B cell (primary cell): ENCODE measurements around the gene CDC73. TPM values are rescaled to one million over a fixed set of nuclear protein-coding genes. Genes with fewer than 3 reads are reported as not detected.

ENCODE experiments used
- ATAC-seq: fragments of 200-7000 bp; cut with Tn5 transposase; one replicate; pipeline ENCODE4 v1.10.0; 2021; ENCODE audit warnings: low read depth, mild to moderate bottlenecking, moderate number of reproducible peaks, moderate library complexity
- CTCF ChIA-PET: fragments of 350-600 bp; sonication (Branson Sonifier 250); formaldehyde crosslinking; loops from one replicate; lab custom pipeline; 2021; ENCODE audit warnings: antibody characterized with exemption, inconsistent platforms; lab: Charles Lee
- POLR2A ChIA-PET: fragments of 350-600 bp; sonication (Branson Sonifier 250); formaldehyde crosslinking; loops from one replicate; lab custom pipeline; 2021; ENCODE audit warnings: antibody characterized with exemption; lab: Charles Lee
- DNase-seq: peaks from one replicate; pipeline ENCODE4 v3.0.0; 2013
- H2AFZ ChIP-seq: 2 replicates; pipeline ENCODE4 v1.6.1; 2012; ENCODE audit warnings: mild to moderate bottlenecking, low read depth, low read length; ENCODE audit not compliant: insufficient read depth, poor library complexity, severe bottlenecking
- H3K27ac ChIP-seq, 2 donors: 1 replicate in 1 of 2; 2 replicates in 1 of 2; pipeline ENCODE4 v1.5.1; 2012 to 2013; ENCODE audit warnings: low read length in 2 of 2, mild to moderate bottlenecking in 2 of 2, moderate library complexity in 1 of 2
- H3K27me3 ChIP-seq, 4 experiments: fragments of 200-600 bp in 1 of 4; sonication (generic) in 1 of 4; replicated peaks in 1 of 4; 1 replicate in 2 of 4; 2 replicates in 2 of 4; pipeline versions ENCODE4 v1.6.1 to v1.7.0; 2013 to 2016; ENCODE audit warnings: low read length in 3 of 4, mild to moderate bottlenecking in 2 of 4, mixed read lengths in 1 of 4, moderate library complexity in 1 of 4; ENCODE audit not compliant: insufficient read depth in 4 of 4, control insufficient read depth in 3 of 4; ENCODE audit errors: control extremely low read depth in 1 of 4
- H3K36me3 ChIP-seq, 2 experiments: replicated peaks in 1 of 2; 1 replicate in 1 of 2; 2 replicates in 1 of 2; pipeline versions ENCODE4 v1.6.1 to v1.7.1; 2013; ENCODE audit warnings: low read length in 1 of 2; ENCODE audit not compliant: insufficient read depth in 2 of 2, control insufficient read depth in 1 of 2; ENCODE audit errors: control extremely low read depth in 1 of 2, extremely low read depth in 1 of 2
- H3K4me1 ChIP-seq, 2 donors: fragments of 200-600 bp in 1 of 2; sonication (generic) in 1 of 2; 1 replicate in 1 of 2; 2 replicates in 1 of 2; pipeline versions ENCODE4 v1.5.1 to v1.6.1; 2013 to 2017; ENCODE audit warnings: low read length in 2 of 2; ENCODE audit not compliant: control insufficient read depth in 2 of 2, insufficient read depth in 2 of 2
- H3K4me2 ChIP-seq: replicated peaks from 2 replicates; pipeline ENCODE3; 2012; ENCODE audit warnings: mild to moderate bottlenecking, low read depth, low read length; ENCODE audit not compliant: poor library complexity, severe bottlenecking
- H3K4me3 ChIP-seq, 5 experiments: fragments of 200-600 bp in 1 of 5; sonication (generic) in 1 of 5; 1 replicate in 3 of 5; 2 replicates in 2 of 5; pipeline versions ENCODE4 v1.5.1 to v1.7.0; 2011 to 2016; ENCODE audit warnings: low read length in 4 of 5, mild to moderate bottlenecking in 4 of 5, low read depth in 2 of 5, control low read depth in 1 of 5, moderate library complexity in 1 of 5; ENCODE audit not compliant: insufficient read depth in 1 of 5; ENCODE audit errors: control extremely low read depth in 1 of 5, extremely low read depth in 1 of 5
- H3K79me2 ChIP-seq: fragments of 200-600 bp; sonication (generic); one replicate; pipeline ENCODE4 v1.6.0; 2016; ENCODE audit warnings: low read length; ENCODE audit not compliant: control insufficient read depth, insufficient read depth
- H3K9ac ChIP-seq: fragments of 200-600 bp; sonication (generic); 2 replicates; pipeline ENCODE4 v1.6.1; 2017; ENCODE audit warnings: mild to moderate bottlenecking, low read length, moderate library complexity
- H3K9me3 ChIP-seq, 3 donors: one replicate each; pipeline versions ENCODE4 v1.6.1 to v1.7.1; 2013; ENCODE audit warnings: low read length in 2 of 3; ENCODE audit not compliant: control insufficient read depth in 2 of 3, insufficient read depth in 1 of 3; ENCODE audit errors: control extremely low read depth in 1 of 3
- H4K20me1 ChIP-seq: 2 replicates; pipeline ENCODE4 v1.6.0; 2012; ENCODE audit warnings: mild to moderate bottlenecking, low read length; ENCODE audit not compliant: insufficient read depth, control insufficient read depth, poor library complexity, severe bottlenecking
- H3K27ac Mint-ChIP-seq: one replicate; pipeline ENCODE4 v1.8.0; 2021; ENCODE audit warnings: mixed read lengths
- H3K27me3 Mint-ChIP-seq: one replicate; pipeline ENCODE4 v1.8.0; 2021; ENCODE audit warnings: mixed read lengths
- H3K4me1 Mint-ChIP-seq: one replicate; pipeline ENCODE4 v1.8.0; 2021; ENCODE audit warnings: mixed read lengths
- H3K4me3 Mint-ChIP-seq: one replicate; pipeline ENCODE4 v1.8.0; 2021; ENCODE audit warnings: mixed read lengths
- H3K9me3 Mint-ChIP-seq: one replicate; pipeline ENCODE4 v1.8.0; 2022; ENCODE audit warnings: mixed read lengths; ENCODE audit not compliant: insufficient read depth
- CTCF ChIP-seq: fragments of 200-600 bp; IDR thresholded peaks from one replicate; pipeline ENCODE4 v1.8.0; 2022; ENCODE audit warnings: antibody characterized with exemption, mild to moderate bottlenecking
- EZH2 ChIP-seq: IDR thresholded peaks from 2 replicates; pipeline ENCODE4 v1.6.1; 2012; ENCODE audit warnings: borderline replicate concordance, low read depth, mild to moderate bottlenecking, moderate library complexity, low read length; ENCODE audit not compliant: insufficient read depth, poor library complexity, severe bottlenecking
- WGBS: methylation state at CpG from one replicate; pipeline ENCODE4 v1.1.5; 2013; ENCODE audit warnings: missing lambda C conversion rate; ENCODE audit not compliant: insufficient coverage; 5-methylcytosine and 5-hydroxymethylcytosine counted together
- intact Hi-C: fragments of 100-400 bp; cut with micrococcal nuclease; formaldehyde crosslinking; loops from one replicate; pipeline ENCODE4 v1.10.0; 2022
- polyA plus RNA-seq: library from polyadenylated mRNA; depleted of rRNA; stranded (reverse); fragments of >200 nt; gene quantifications from 2 replicates; pipeline ENCODE4 v1.2.3, GENCODE V29; 2012
- total RNA-seq, 2 donors: library from RNA; stranded (reverse); fragments of 120-200 nt in 1 of 2; gene quantifications; 1 replicate in 1 of 2; 2 replicates in 1 of 2; pipeline versions ENCODE4 v1.2.3 to v1.2.4, GENCODE V29; 2013 to 2022

The CDC73 gene
- total and polyA plus RNA-seq, 2 donors (not counting 1 experiment from before 2014, with no cell fraction given) = 6.1 to 71.7 TPM

- TF ChIP-seq EZH2 (no peak), CTCF (no peak)
- H3K79me2 ChIP-seq = no peaks in the 10 kb centered on the region
- ChIA-PET CTCF (no interaction called here), POLR2A (no interaction called here)
- Mint-ChIP-seq H3K27me3 (no peaks in the 10 kb centered on the region), H3K9me3 (no peaks in the 10 kb centered on the region), H3K4me3 (no peak overlapping the region), H3K4me1 (no peaks in the 10 kb centered on the region), H3K27ac (no peak overlapping the region)
- intact Hi-C loops = no loop called here
- no peak overlapping the region for H3K4me3 ChIP-seq
- no peaks in the 10 kb centered on the region for H4K20me1 ChIP-seq
- no peak overlapping the region for H3K27ac ChIP-seq
- H3K9me3 ChIP-seq = no peaks in the 10 kb centered on the region
- H3K27me3 ChIP-seq = no peaks in the 10 kb centered on the region
- ATAC-seq (no peak), DNase-seq (no peak)
- no peak overlapping the region for H3K9ac ChIP-seq
- H3K36me3 ChIP-seq = peaks cover 0 to 1% of the 10 kb centered on the region in 2 experiments
- H2AFZ ChIP-seq = no peak overlapping the region
- no peaks in the 10 kb centered on the region for H3K4me1 ChIP-seq
- H3K4me2 ChIP-seq = no peak overlapping the region
Measured at GRCh38 chr1:193260896-193261295, 139.1 kb downstream of the CDC73 start.

- H3K27ac ChIP-seq = no peak overlapping the region
- no peaks in the 10 kb centered on the region for H3K79me2 ChIP-seq
- DNase-seq = no peak
- H3K4me3 ChIP-seq = no peak overlapping the region
- H2AFZ ChIP-seq = no peak overlapping the region
- H3K36me3 ChIP-seq = peaks cover 0 to 1% of the 10 kb centered on the region in 2 experiments
- Mint-ChIP-seq H3K4me3 (no peak overlapping the region), H3K9me3 (no peaks in the 10 kb centered on the region), H3K27ac (no peak overlapping the region), H3K27me3 (no peaks in the 10 kb centered on the region), H3K4me1 (no peaks in the 10 kb centered on the region)
- no peak overlapping the region for H3K9ac ChIP-seq
- H4K20me1 ChIP-seq = no peaks in the 10 kb centered on the region
- ChIA-PET POLR2A (no interaction called here), CTCF (no interaction called here)
- ATAC-seq = no peak
- no peaks in the 10 kb centered on the region for H3K27me3 ChIP-seq
- TF ChIP-seq EZH2 (no peak), CTCF (no peak)
- 100% methylated on average over 2 of the region's 3 CpGs for WGBS
- intact Hi-C loops = no loop called here
- no peak overlapping the region for H3K4me2 ChIP-seq
- H3K4me1 ChIP-seq = no peaks in the 10 kb centered on the region
- no peaks in the 10 kb centered on the region for H3K9me3 ChIP-seq
Measured at GRCh38 chr1:193262661-193263060, 140.8 kb downstream of the CDC73 start.
